ENCODE measurements around the gene AOAH.

Gene AOAH

GRCh38 chr7:36599645-36600313, 124.5 kb downstream of the AOAH start:
- no peak for DNase-seq

GRCh38 chr7:36598054-36598674, 126.1 kb downstream of the AOAH start:
- DNase-seq, result no peak

GRCh38 chr7:36597090-36597773, 127.1 kb downstream of the AOAH start:
- DNase-seq, result no peak

- no peak for DNase-seq
Observed at GRCh38 chr7:36594445-36594844, 129.8 kb downstream of the AOAH start.

- no peak for DNase-seq
Observed at GRCh38 chr7:36591636-36592035, 132.7 kb downstream of the AOAH start.

GRCh38 chr7:36589391-36589790, 134.9 kb downstream of the AOAH start:
- no peak for DNase-seq

- DNase-seq, result no peak
Observed at GRCh38 chr7:36583318-36583717, 141.0 kb downstream of the AOAH start.

- DNase-seq, result no peak
Observed at GRCh38 chr7:36575832-36576231, 148.5 kb downstream of the AOAH start.

GRCh38 chr7:36573066-36573465, 151.2 kb downstream of the AOAH start:
- no peak for DNase-seq

- DNase-seq, result no peak
Observed at GRCh38 chr7:36571190-36571560, 153.1 kb downstream of the AOAH start.

- DNase-seq, result peak in 1 of 2 donors; percentile 9
Observed at GRCh38 chr7:36570528-36571189, 153.6 kb downstream of the AOAH start.

GRCh38 chr7:36568452-36568849, 155.8 kb downstream of the AOAH start:
- no peak for DNase-seq

- DNase-seq, result no peak
Observed at GRCh38 chr7:36567699-36568451, 156.4 kb downstream of the AOAH start.

GRCh38 chr7:36565792-36566356, 158.4 kb downstream of the AOAH start:
- no peak for DNase-seq

- no peak for DNase-seq
Observed at GRCh38 chr7:36564489-36564888, 159.8 kb downstream of the AOAH start.

GRCh38 chr7:36563706-36564327, 160.5 kb downstream of the AOAH start:
- no peak for DNase-seq

GRCh38 chr7:36562121-36562520, 162.2 kb downstream of the AOAH start:
- no peak for DNase-seq

GRCh38 chr7:36549029-36549428, 175.3 kb downstream of the AOAH start:
- no peak for DNase-seq

- DNase-seq, result no peak
Observed at GRCh38 chr7:36547416-36547815, 176.9 kb downstream of the AOAH start.

GRCh38 chr7:36546331-36546730, 178.0 kb downstream of the AOAH start:
- no peak for DNase-seq

GRCh38 chr7:36545291-36545690, 179.0 kb downstream of the AOAH start:
- no peak for DNase-seq

- no peak for DNase-seq
Observed at GRCh38 chr7:36538126-36538525, 186.2 kb downstream of the AOAH start.

All from CD4-positive, alpha-beta T cell treated with Interferon alpha-2 for 1 hour (primary cell).